Liver (tissue), 3 donors: ENCODE measurements around the gene RAB40AL.
"Not testable (repeated sequence)": the region's sequence is repeated elsewhere in the genome, so short reads cannot be mapped to it uniquely, and the experiment has no call there.

Source experiments
- ATF3 ChIP-seq: IDR thresholded peaks from 2 replicates; pipeline ENCODE4 v1.6.1; 2016; ENCODE audit warnings: antibody characterized with exemption
- CTCF ChIP-seq: fragments of 150-350 bp; IDR thresholded peaks from 2 replicates; pipeline ENCODE4 v1.5.1; 2017; ENCODE audit warnings: improper control_type of control experiment, low read depth, low read length; ENCODE audit not compliant: missing input control
- JUND ChIP-seq, 2 donors: IDR thresholded peaks; 2 replicates each; pipeline ENCODE4 v1.6.1; 2016; ENCODE audit warnings: antibody characterized with exemption in 2 of 2
- MAX ChIP-seq: IDR thresholded peaks from 2 replicates; pipeline ENCODE4 v1.6.1; 2016; ENCODE audit warnings: antibody characterized with exemption
- RAD21 ChIP-seq, 2 donors: IDR thresholded peaks; 2 replicates each; pipeline ENCODE4 v1.6.1; 2016; ENCODE audit warnings: antibody characterized with exemption in 2 of 2, mild to moderate bottlenecking in 2 of 2
- YY1 ChIP-seq: IDR thresholded peaks from 2 replicates; pipeline ENCODE4 v1.6.1; 2016; ENCODE audit warnings: antibody characterized with exemption, mild to moderate bottlenecking
- donor health status: healthy.
- donor health status: healthy.

GRCh38 chrX:102971536-102971935 is 34.5 kb downstream of the RAB40AL start:
- TF ChIP-seq RAD21 (IDR thresholded peaks at IDR 0.05); CTCF; JUND (IDR thresholded peaks at IDR 0.05); MAX; ATF3; YY1: not testable (repeated sequence)
